Fibroblast of villous mesenchyme (primary cell): ENCODE measurements around the gene USP20. TPM values are rescaled to one million over a fixed set of nuclear protein-coding genes. Genes with fewer than 3 reads are reported as not detected.

Experiments used
- DNase-seq: peaks from one replicate; pipeline ENCODE4 v3.0.0-alpha.2; 2010; ENCODE audit warnings: low read depth
- H3K4me3 ChIP-seq: 2 replicates; pipeline ENCODE4 v1.5.1; 2011; ENCODE audit warnings: low read depth, mild to moderate bottlenecking, low read length
- total RNA-seq: library from RNA; depleted of rRNA; stranded (reverse); fragments of >200 nt; gene quantifications from 2 replicates; pipeline ENCODE4 v1.2.3, GENCODE V29; 2012
- TF ChIP-seq, protein P1 (sequence below): IDR thresholded peaks from 2 replicates; pipeline ENCODE4 v1.5.1; 2012; ENCODE audit warnings: low read depth, mild to moderate bottlenecking, low read length; ENCODE audit not compliant: insufficient read depth

USP20 gene
- total RNA-seq, 1 donor = 10.4 TPM

DNA sequence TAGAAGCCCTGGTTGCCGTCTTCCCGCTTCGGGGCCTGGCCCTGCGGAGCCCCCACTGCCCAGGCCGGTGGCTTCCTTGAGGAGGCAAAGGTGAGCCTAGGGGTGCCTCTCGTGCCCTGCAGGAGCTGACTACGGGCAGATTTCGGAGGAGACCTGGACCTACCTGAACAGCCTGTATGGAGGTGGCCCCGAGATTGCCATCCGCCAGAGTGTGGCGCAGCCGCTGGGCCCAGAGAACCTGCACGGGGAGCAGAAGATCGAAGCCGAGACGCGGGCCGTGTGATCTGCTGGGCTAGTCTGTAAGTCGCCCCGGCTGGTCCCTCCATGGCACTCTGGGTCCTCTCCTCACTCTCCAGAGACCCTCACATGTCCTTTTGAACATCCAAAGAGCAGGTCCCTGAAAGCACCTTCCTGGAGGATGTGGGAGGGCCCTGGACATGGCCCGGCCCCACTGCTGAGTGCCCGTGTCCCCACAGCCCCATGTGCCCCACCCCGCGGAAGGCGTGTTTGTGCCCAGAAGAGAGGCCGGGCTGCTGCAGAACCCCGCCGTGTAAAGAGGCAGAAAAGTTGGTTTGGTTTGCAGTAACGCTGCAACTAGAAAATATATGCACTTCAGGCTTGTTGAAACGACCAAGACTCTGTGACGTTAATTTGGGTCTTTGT is 44.9 kb downstream of the USP20 start:
- H3K4me3 ChIP-seq = no peak overlapping the region
- TF ChIP-seq, protein P1, sequence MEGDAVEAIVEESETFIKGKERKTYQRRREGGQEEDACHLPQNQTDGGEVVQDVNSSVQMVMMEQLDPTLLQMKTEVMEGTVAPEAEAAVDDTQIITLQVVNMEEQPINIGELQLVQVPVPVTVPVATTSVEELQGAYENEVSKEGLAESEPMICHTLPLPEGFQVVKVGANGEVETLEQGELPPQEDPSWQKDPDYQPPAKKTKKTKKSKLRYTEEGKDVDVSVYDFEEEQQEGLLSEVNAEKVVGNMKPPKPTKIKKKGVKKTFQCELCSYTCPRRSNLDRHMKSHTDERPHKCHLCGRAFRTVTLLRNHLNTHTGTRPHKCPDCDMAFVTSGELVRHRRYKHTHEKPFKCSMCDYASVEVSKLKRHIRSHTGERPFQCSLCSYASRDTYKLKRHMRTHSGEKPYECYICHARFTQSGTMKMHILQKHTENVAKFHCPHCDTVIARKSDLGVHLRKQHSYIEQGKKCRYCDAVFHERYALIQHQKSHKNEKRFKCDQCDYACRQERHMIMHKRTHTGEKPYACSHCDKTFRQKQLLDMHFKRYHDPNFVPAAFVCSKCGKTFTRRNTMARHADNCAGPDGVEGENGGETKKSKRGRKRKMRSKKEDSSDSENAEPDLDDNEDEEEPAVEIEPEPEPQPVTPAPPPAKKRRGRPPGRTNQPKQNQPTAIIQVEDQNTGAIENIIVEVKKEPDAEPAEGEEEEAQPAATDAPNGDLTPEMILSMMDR = no peak
- no peak for DNase-seq

DNA sequence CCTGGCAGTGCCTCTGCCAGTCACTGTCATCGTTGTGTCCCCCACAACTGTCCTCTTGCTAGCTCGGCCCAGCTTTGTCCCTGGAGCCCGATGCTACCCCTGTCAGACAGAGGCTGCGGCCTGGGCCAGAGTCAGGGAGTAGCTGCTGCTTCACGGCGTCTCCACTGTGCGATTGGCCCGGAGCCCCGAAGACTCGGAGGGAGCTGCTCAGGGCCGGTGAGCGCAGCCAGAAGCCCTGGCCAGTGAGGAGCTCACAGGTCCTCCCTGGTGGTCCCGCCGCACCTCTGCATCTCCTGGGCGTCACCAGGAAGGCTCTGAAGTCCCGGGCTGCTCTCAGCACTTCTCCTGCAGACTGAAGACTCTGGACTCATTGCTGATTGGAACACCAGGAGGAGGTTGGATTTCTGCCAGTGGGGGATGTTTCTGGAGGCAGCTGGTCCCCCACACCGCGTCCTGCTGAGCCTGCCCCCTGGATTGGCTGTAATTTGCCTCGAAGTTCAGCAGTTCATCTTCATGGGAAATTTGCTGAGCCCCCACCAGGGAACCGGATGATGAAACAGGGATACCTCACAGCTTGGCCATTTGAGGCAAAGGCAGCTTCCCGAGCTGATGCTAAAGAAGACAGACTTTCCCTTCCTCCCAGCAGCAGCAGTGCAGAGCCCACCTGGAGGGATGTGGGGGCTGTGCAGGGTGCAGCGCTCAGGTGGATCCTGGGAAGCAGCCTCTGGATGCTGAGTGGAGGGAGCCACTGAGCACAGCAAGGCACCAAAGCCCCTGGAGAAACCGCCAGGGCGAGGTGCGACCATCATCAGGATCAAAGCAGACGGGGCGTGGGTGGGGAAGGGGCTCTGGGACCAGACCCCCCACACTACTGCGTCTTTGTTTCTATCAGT is 45.6 kb downstream of the USP20 start:
- H3K4me3 ChIP-seq = no peak overlapping the region
- DNase-seq = no peak
- TF ChIP-seq, protein P1 = no peak

DNA sequence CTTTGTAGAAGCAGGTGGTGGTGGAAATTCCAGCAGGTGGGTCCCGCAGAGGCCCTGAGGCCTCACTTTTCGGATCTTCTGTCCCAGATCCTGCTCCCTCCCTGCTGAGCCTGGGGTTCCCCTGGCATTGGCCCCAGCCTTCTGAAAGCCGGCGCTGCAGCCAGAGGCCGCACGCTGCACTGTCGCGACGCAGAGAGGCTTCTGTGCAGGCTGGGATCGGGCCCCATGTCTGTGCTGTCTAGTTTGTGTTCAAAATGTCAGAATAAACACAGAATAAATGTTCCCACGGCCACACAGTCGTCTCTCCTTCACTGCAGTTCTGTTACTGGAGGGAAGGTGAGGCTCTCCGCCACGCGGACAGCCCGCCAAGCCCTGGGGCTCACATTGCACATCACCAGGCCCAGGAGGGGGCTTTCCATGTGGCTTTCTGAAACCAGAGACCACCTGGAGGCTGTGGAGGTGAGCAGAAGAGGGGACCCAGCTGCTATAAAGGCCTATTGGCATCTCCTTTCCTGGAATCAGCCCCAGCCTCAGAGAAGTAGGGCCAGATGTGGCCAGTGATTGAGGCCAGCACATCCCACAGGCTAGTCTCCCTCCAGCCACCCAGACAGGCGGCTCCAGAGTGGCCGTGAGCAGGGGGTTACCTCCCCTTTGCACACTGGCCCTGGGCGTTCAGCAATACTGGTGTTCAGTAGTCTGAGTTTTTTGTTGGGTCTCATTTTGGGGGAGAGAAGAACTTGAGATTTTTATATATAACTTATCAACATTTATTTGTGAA is 46.5 kb downstream of the USP20 start:
- TF ChIP-seq, protein P1 = no peak
- no peak for DNase-seq
- no peak overlapping the region for H3K4me3 ChIP-seq

DNA sequence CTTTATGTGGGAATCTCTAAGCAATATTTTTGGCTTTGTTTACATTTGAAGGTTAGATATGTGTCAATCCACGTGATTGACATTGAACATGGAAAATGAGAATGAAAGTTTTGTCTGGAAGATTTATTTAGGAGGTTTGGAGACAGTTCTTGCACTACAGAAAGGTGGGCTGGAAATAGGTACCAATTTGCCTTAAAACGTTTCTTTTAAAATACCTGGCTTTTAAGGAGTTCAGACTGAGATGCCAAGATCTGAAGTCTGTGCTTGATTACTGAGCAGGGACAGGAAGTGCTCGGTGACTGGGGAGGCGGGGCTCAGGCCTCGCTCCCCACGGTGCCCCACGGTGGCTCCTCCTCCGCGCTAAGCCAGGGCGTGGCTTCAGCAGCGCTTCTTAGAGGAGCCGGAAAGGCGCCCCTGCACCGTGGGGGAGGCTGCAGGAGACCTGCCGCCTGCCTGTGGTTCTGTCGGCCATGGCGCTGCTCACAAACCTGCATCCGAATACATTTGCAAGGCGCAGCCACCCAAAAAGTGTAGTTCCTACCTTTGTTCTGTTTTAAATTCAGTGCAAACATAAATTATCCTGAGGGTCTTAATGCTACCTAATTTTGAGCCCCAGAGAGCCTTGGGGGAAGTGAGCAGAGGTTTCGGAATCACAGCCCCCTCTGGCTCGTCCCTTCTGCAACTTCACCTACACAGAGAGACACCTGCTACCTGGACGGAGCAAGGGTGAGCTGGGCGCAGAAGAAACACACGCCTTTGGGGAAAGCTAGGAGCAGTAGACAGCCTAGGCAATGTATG is 49.2 kb downstream of the USP20 start:
- H3K4me3 ChIP-seq = peak overlapping the region; percentile 26

DNA sequence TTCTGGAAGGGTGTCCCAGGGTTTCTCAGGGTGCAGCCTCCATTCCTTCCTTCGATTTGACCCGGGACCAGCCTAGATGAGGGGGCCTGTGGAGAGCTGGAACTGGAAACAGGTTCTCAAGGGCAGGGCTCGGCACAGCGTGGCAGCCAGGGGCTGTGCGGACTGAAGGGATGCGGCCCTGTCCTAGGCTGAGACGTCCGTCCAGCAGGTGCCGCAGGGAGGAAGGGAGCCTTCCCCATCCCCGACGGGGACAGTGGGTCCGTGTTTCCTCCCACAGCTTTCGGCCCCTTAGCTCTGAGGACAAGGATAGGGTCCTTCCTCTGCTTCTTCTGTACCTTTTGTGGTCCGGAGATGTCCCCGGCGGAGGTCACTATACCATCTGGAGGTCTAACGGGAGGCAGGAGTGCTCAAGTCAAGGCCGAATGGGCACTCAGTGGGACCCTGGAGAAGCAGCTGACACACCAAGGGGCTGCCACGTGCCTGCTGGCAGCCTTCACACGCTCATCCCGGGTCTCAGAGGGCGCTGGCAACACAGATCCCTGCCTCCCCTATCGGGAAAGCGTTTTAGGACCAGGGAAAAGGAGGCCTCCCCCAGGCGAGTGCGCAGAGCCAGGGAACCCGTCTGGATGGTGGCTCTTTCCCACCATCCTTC is 49.9 kb downstream of the USP20 start:
- TF ChIP-seq, protein P1 = peak; percentile 29
- DNase-seq = no peak
- no peak overlapping the region for H3K4me3 ChIP-seq

More for the DNA sequence above, 49.2 kb downstream of the USP20 start:
- TF ChIP-seq, protein P1 = no peak
- peak; percentile 83 for DNase-seq
